HG03135 (cell line): Measurements from ENCODE around the gene CDK13.
"Not testable (repeated sequence)": the region's sequence is repeated elsewhere in the genome, so short reads cannot be mapped to it uniquely, and the experiment has no call there.

ENCODE experiments used
- ATAC-seq: cut with Tn5 transposase; IDR thresholded peaks from one replicate; pipeline ENCODE4 v1.9.1; 2021; ENCODE audit warnings: mild to moderate bottlenecking, moderate library complexity; ENCODE audit not compliant: unreplicated experiment

Gene CDK13

GRCh38 chr7:39949971-39950472, at the start of gene CDK13:
CDK13 (plus strand) TSS chr7:39950256; CDS start chr7:39950642, 386 bp downstream.
- ATAC-seq, result peak; percentile 42

- ATAC-seq, result no peak
These were observed 46.0 kb upstream of the CDK13 start for GRCh38 chr7:39904077-39904486.

- ATAC-seq, result no peak
These were observed 41.9 kb upstream of the CDK13 start for GRCh38 chr7:39908141-39908540.

GRCh38 chr7:39908973-39909372, 41.1 kb upstream of the CDK13 start:
- no peak for ATAC-seq

GRCh38 chr7:39909526-39909925, 40.5 kb upstream of the CDK13 start:
- no peak for ATAC-seq

- no peak for ATAC-seq
These were observed 39.8 kb upstream of the CDK13 start for GRCh38 chr7:39910108-39910869.

- no peak for ATAC-seq
These were observed 38.9 kb upstream of the CDK13 start for GRCh38 chr7:39911167-39911566.

GRCh38 chr7:39915847-39916246, 34.2 kb upstream of the CDK13 start:
- not testable (repeated sequence) for ATAC-seq

- ATAC-seq, result no peak
These were observed 30.4 kb upstream of the CDK13 start for GRCh38 chr7:39919646-39920045.

GRCh38 chr7:39921506-39922175, 28.4 kb upstream of the CDK13 start:
- ATAC-seq, result no peak

GRCh38 chr7:39922580-39922979, 27.5 kb upstream of the CDK13 start:
- no peak for ATAC-seq

- no peak for ATAC-seq
These were observed 27.0 kb upstream of the CDK13 start for GRCh38 chr7:39923091-39923490.

- ATAC-seq, result no peak
These were observed 25.9 kb upstream of the CDK13 start for GRCh38 chr7:39924122-39924521.

- no peak for ATAC-seq
These were observed 23.9 kb upstream of the CDK13 start for GRCh38 chr7:39926111-39926510.

- ATAC-seq, result no peak
These were observed 23.0 kb upstream of the CDK13 start for GRCh38 chr7:39927018-39927417.

- no peak for ATAC-seq
These were observed 15.9 kb upstream of the CDK13 start for GRCh38 chr7:39934132-39934531.

- no peak for ATAC-seq
These were observed 13.3 kb upstream of the CDK13 start for GRCh38 chr7:39936761-39937160.

GRCh38 chr7:39937366-39938153, 12.5 kb upstream of the CDK13 start:
- ATAC-seq, result no peak

GRCh38 chr7:39942883-39943282, 7.2 kb upstream of the CDK13 start:
- no peak for ATAC-seq

GRCh38 chr7:39946693-39947092, 3.4 kb upstream of the CDK13 start:
- ATAC-seq, result no peak

- no peak for ATAC-seq
These were observed 1.6 kb upstream of the CDK13 start for GRCh38 chr7:39948375-39948955.
